GM23248 (cell line): ENCODE results near the gene BTBD19.

ENCODE experiments used
- EZH2 ChIP-seq: fragments of 200-600 bp; sonication (generic); IDR thresholded peaks from 2 replicates; pipeline ENCODE4 v1.6.1; 2018; ENCODE audit warnings: antibody characterized with exemption, mild to moderate bottlenecking; ENCODE audit not compliant: insufficient read depth, poor library complexity, severe bottlenecking
- EZH2phosphoT487 ChIP-seq: fragments of 200-600 bp; sonication (generic); IDR thresholded peaks from 2 replicates; pipeline ENCODE4 v1.6.1; 2018; ENCODE audit warnings: antibody characterized with exemption, moderate library complexity, mild to moderate bottlenecking, low read depth; ENCODE audit not compliant: insufficient read depth

DNA sequence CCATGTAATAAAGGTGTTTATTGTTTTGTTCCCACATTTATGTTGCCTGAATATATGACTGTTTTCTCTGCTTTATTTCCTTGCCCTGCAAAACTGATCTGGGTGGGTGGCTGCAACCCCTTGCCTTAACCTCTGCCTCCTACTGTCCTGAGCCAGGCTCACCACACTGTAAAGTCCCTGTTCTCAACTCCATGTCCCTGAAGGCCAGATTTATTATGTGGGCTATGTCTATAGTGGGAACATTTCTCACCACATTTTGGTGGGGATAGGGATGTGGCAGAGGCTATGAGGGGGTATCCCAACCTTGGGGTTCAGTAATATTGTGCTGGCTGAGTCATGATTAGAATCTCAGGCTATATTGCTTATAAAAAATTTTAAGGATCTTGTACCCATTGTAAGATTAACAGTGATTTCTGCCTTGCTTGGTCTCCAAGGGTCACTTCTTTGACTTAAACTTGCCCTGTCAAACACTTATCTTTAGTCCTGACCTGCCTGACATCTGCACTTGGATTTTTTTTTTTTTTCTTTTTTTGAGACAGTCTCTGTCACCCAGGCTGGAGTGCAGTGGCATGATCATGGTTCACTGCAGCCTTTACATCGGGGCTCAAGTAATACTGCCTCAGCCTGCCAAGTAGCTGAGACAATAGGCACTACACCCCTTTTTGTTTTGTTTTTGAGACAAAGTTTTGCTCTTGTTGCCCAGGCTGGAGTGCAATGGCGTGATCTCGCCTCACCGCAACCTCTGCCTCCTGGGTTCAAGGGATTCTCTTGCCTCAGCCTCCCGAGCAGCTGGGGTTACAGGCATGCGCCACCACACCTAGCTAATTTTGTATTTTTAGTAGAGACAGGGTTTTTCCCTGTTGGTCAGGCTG lies 29.4 kb upstream of the BTBD19 start:
- no peak for TF ChIP-seq EZH2
- no peak for TF ChIP-seq EZH2phosphoT487
